IMR-90 (cell line): ENCODE measurements around the gene LRRC75A.
"Not testable (repeated sequence)": the region's sequence is repeated elsewhere in the genome, so short reads cannot be mapped to it uniquely, and the experiment has no call there.

Experiments used
- BHLHE40 ChIP-seq: fragments of 150-350 bp; IDR thresholded peaks from 2 replicates; pipeline ENCODE4 v1.6.1; 2016; ENCODE audit warnings: mild to moderate bottlenecking, low read depth, low read length
- CEBPB ChIP-seq: IDR thresholded peaks from 2 replicates; pipeline ENCODE4 v1.6.1; 2012; ENCODE audit warnings: low read depth, low read length, improper control_type of control experiment
- CHD1 ChIP-seq: IDR thresholded peaks from 2 replicates; pipeline ENCODE4 v1.6.1; 2012; ENCODE audit warnings: low read depth, low read length, improper control_type of control experiment
- CTCF ChIP-seq: conservative IDR thresholded peaks from 2 replicates; pipeline ENCODE4 v1.5.1; 2012; ENCODE audit warnings: mild to moderate bottlenecking, low read depth, low read length, improper control_type of control experiment
- FOS ChIP-seq: fragments of 150-350 bp; IDR thresholded peaks from 2 replicates; pipeline ENCODE4 v1.6.1; 2016; ENCODE audit warnings: low read depth, low read length
- MAZ ChIP-seq: IDR thresholded peaks from 2 replicates; pipeline ENCODE4 v1.6.1; 2012; ENCODE audit warnings: low read depth, mild to moderate bottlenecking, low read length, improper control_type of control experiment, moderate library complexity, borderline replicate concordance
- POLR2A ChIP-seq: IDR thresholded peaks from 2 replicates; pipeline ENCODE4 v1.6.1; 2012; ENCODE audit warnings: mild to moderate bottlenecking, low read depth, low read length
- RAD21 ChIP-seq: IDR thresholded peaks from 2 replicates; pipeline ENCODE4 v1.6.1; 2012; ENCODE audit warnings: low read length, improper control_type of control experiment
- RCOR1 ChIP-seq: IDR thresholded peaks from 2 replicates; pipeline ENCODE4 v1.6.1; 2012; ENCODE audit warnings: mild to moderate bottlenecking, low read length, improper control_type of control experiment; ENCODE audit not compliant: insufficient replicate concordance
- RFX5 ChIP-seq: IDR thresholded peaks from 2 replicates; pipeline ENCODE4 v1.8.0; 2012; ENCODE audit warnings: low read depth, mild to moderate bottlenecking, low read length, moderate library complexity
- SMC3 ChIP-seq: fragments of 150-350 bp; IDR thresholded peaks from 2 replicates; pipeline ENCODE4 v1.6.1; 2016; ENCODE audit warnings: low read depth, mild to moderate bottlenecking, antibody characterized with exemption, low read length, moderate library complexity
- USF2 ChIP-seq: fragments of 150-350 bp; IDR thresholded peaks from 2 replicates; pipeline ENCODE4 v1.6.1; 2017; ENCODE audit warnings: mild to moderate bottlenecking, antibody characterized with exemption, low read length, low read depth

- not testable (repeated sequence) for TF ChIP-seq POLR2A, SMC3, CTCF, CEBPB, RAD21, USF2, RFX5, FOS, RCOR1, BHLHE40, MAZ, CHD1
Observed at GRCh38 chr17:16452268-16452667, 39.7 kb downstream of the LRRC75A start.
